ENCODE results near the gene CFTR.
"Not testable (repeated sequence)": the region's sequence is repeated elsewhere in the genome, so short reads cannot be mapped to it uniquely, and the experiment has no call there.

The CFTR gene

DNA sequence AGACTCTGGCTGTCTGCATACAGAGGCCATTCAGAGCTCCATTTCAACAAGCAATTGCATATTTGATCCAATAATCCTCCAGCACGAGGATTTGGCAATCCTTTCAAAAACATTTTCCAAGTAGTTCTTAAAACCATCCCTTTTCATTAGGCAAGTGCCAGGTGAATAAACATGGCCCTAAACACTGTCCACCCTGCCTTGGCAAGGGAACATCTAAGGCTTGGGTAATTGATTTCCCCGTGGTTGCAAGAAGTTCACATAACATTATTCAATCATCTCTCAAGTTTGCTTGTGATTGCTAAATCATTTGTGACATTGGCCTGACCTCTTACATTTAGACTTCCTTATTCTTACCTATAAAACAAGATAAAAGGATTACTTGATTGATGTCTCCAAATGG, 218.2 kb downstream of the CFTR start:
- no peak for DNase-seq

GRCh38 chr7:117704063-117704462, 224.2 kb downstream of the CFTR start:
- no peak for DNase-seq

DNA sequence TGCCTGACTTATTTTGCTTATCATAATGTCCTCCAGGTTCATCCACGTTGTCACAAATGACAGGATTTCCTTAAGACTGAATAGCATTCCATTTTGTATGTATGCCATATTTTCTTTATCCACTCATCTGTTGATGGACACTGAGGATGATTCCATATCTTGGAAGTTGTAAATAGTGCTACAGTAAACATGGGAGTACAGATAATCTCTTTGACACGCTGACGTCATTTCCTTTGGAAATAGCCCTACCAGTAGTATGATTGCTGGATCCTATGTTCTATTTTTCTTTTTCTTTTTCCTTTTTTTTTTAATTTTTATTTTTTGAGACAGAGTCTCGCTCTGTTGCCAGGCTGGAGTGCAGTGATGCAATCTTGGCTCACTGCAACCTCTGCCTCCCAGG, 225.8 kb downstream of the CFTR start:
- no peak for DNase-seq

GRCh38 chr7:117706210-117706609, 226.4 kb downstream of the CFTR start:
- DNase-seq = no peak

DNA sequence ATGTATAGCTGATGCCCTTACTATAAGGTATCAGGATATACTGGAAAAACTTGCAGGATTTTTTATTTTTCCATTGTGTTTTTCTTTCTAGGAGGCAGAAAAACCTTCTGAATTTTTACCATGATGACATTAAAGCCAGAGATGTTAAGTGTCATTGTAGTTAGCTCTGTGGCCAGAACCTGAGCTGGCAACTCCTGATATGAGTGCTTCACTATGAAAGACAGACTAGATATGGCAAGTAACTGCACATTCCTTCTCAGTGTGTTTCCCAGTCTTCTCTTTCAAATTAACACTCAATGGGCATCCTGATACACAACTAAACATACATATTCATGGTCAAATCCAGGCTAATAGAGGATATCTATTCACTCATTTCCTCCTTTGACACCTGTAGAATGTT, 227.3 kb downstream of the CFTR start:
- no peak for DNase-seq

DNA sequence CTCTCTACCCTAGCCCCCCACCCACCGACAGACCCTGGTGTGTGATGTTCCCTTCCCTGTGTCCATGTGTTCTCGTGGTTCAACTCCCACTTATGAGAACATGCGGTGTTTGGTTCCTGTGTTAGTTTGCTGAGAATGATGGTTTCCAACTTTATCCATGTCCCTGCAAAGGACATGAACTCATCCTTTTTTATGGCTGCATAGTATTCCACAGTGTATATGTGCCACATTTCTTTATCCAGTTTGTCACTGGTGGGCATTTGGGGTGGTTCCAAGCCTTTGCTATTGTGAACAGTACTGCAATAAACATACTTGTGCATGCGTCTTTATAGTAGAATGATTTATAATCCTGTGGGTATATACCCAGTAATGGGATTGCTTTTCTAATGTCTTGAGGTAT, 228.3 kb downstream of the CFTR start:
- DNase-seq = not testable (repeated sequence)

DNA sequence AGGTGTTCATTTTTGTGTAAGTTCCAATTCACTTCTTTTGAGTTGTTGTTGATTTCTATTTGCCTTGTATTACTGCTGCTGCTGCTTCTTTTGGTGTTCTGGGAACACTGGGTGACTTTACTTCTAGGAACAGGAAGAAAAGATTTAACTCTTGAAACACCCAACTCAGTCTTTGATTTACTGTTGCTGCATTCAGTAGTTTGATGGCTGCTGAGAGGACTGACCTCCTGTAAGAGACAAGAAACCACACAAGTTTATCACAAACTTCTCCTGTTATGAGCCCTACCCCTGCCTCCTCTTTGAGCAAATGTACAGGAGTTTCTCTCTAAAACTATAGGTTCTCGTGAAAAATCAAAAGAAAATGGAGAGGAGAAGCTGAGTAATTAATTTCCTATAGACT, 231.7 kb downstream of the CFTR start:
- no peak for DNase-seq

DNA sequence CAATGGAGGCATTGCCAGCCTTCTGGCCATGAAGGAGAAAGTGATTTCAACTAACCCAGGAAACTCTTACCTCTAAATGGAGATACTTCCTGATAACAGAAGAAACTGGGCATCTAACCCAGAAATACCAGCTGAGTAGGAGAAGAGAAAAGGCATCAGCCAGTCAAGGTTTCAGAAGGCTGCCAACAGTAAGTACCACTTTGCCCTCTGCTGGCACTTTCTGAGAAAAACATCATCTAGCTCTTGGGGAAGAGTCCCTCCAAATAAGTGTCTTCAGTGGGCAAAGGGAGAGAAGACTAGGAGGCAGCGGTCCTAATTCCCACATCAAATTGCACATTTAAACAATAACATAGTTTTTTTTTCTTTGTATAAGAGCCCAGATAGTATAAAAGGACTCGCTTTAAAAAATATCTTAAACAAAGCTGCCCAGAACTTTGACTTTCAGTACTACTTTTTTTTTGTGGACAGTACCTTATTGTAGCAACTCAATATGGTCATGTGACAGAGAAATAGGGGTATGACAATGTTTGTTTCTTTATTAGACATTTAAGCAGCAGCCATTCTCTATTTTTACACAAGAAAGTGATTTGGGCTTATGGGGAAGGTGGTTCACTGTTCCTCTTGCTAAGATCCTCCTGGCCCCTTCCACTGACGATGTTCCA, 236.1 kb downstream of the CFTR start:
- no peak for DNase-seq

GRCh38 chr7:117716707-117717299, 237.0 kb downstream of the CFTR start:
- no peak for DNase-seq

DNA sequence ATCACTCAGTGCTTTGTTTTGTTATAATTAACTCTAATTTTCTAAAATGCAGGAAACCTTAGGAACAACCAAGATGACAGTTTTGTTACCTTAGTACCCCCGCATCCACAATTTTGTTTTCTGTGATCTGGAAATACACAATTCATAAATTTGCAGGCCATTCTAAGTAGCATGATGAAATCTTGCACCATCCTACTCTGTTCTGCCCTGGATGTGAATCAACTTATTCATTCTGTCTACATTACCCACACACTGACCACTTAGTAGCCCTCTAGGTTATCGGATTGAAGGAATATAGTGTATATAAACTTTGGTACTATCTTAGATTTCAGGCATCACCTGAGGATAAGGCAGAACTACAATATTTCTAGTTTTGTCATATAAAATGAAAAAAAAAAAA, 237.5 kb downstream of the CFTR start:
- DNase-seq = no peak

Measured in NCI-H510A (cell line).